GM12801 (cell line): ENCODE data around the gene CDH24.

Source experiments
- TF ChIP-seq, protein P1 (sequence below): IDR thresholded peaks from one replicate; pipeline ENCODE4 v1.5.1; 2011; ENCODE audit warnings: control low read depth; ENCODE audit not compliant: insufficient read length; ENCODE audit errors: extremely low read depth

Gene CDH24

DNA sequence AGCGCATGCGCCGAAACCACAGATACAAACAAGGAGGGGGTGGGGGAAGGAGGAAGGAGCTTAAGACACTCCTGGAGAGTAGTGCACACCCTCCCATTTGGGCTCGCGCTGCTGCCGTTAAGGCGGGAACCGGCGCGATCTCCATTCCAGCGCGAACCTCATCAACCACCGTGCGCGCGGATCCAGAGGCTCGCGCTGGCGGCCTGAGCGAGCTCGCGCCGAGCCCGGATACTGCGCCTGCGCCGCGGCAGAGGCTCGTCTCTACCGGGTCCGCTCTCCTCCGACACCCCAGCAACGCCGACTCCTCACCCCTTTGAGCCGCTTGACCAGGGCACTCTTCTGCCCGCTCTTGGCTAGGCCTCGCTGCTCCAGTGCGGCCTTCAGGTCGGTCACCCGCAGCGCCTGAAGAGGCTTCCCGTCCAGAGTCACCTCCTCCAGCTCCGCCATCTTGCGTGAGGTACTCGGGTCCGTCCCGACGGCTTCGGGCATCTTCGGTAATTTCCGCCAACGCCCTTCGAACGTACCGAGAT lies 37.4 kb upstream of the CDH24 start, which contains the start of gene ACIN1:
TSS of gene ACIN1 (minus strand) at position 471 of the 530 bp plus-strand sequence. CDS start at position 447, 24 bp downstream.
- TF ChIP-seq, protein P1, sequence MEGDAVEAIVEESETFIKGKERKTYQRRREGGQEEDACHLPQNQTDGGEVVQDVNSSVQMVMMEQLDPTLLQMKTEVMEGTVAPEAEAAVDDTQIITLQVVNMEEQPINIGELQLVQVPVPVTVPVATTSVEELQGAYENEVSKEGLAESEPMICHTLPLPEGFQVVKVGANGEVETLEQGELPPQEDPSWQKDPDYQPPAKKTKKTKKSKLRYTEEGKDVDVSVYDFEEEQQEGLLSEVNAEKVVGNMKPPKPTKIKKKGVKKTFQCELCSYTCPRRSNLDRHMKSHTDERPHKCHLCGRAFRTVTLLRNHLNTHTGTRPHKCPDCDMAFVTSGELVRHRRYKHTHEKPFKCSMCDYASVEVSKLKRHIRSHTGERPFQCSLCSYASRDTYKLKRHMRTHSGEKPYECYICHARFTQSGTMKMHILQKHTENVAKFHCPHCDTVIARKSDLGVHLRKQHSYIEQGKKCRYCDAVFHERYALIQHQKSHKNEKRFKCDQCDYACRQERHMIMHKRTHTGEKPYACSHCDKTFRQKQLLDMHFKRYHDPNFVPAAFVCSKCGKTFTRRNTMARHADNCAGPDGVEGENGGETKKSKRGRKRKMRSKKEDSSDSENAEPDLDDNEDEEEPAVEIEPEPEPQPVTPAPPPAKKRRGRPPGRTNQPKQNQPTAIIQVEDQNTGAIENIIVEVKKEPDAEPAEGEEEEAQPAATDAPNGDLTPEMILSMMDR = no peak

- TF ChIP-seq, protein P1 = no peak
Observed at GRCh38 chr14:23093991-23094665, 36.8 kb upstream of the CDH24 start.

DNA sequence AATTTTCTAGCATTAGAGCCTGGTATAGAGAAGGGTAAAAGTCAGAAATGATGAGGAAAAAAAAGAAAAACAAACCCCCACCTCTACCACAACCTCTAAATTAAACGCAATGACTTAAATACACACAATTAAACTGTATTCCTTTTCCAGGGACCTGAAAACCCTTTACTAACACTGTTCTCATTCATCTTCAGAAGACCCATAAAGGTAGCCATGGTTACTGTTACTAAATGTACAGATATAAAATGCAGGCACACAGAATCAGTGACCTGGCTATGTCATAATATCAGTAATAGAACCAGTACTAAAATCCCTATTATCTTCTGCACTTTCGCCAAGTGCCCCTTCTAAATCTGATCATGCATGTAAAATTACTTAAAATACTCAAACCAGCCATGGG lies 36.2 kb upstream of the CDH24 start:
- TF ChIP-seq, protein P1 = no peak

DNA sequence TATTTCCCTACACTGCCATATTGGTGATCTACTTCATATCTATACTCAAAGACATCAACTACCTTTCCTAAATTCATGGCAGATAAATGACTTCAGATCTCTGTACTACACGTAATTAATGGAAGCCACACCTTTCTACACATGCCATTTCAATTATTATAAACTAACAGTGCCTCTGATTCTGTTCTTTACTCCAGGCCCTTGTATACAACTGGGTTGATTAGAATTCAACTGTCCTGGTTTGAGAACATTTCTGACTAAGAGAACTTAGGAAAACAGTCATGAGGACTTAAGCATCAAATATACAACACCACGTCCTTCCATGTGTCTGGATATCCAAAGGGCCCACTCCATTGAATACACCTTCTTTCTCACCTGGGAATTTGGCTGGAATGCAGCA lies 35.8 kb upstream of the CDH24 start:
- TF ChIP-seq, protein P1 = no peak

DNA sequence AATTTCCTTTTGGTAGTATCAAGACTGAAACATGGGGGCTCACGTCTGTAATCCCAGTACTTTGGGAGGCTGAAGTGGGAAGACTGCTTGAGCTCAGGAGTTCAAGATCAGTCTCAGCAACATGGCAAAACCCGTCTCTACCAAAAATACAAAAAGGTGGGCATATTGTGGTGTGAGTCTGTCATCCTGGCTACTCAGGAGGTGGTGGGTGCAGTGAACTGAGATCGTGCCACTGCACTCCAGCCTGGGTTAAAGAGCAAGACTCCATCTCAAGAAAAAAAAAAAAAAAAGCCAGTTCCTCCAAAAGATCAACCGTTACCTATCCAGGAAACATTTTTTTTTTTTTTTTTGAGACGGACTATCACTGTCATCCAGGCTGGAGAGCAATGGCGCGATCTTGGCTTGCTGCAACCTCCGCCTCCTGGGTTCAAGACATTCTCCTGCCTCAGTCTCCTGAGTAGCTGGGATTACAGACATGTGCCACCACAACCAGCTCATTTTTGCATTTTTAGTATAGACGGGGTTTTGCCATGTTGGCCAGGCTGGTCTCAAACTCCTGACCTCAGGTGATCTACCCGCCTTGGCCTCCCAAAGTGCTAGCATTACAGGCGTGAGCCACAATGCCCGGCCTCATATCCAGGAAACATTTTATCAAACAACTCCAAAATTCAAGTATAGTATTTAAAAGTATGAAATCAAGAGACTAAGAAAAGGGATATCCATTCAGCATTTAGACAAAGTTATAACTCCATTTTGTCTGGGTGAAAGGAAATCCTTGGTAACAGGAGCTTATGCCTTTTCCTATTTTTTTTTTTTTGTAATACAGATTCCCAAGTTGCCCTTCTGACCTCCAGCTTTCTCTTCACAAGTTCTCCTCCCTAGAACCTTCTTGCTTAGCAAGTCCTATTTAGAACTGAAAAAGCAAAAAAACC lies 34.2 kb upstream of the CDH24 start:
- TF ChIP-seq, protein P1 = no peak

DNA sequence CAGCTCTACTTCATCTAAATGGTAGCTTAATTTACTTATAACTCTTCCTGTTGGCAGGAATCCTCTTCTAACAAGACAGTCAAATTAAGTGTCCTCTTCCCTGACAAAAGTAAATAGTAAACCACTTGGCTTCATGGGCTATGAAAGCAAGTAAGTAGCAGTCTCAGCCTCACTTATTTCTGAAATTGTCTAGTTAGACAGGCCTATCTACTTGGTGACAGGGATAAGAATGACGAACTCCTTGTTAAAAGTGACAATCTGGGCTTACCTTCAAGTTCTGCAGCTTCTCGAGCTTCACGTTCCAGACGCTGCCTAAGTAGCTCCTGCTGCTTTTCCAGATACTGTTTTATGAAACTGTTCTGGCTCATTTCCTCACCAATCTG lies 32.9 kb upstream of the CDH24 start:
- TF ChIP-seq, protein P1 = no peak

GRCh38 chr14:23089498-23090253 lies 32.4 kb upstream of the CDH24 start:
- TF ChIP-seq, protein P1 = no peak
